Stromal cell of bone marrow (primary cell): Measurements from ENCODE around the gene TANC2.

Experiments used
- DNase-seq: peaks from one replicate; pipeline ENCODE4 v3.0.0-alpha.2; 2012; ENCODE audit warnings: low read depth

TANC2 gene

GRCh38 chr17:63001689-63002394 is 35.8 kb downstream of the TANC2 start:
- no peak for DNase-seq

DNA sequence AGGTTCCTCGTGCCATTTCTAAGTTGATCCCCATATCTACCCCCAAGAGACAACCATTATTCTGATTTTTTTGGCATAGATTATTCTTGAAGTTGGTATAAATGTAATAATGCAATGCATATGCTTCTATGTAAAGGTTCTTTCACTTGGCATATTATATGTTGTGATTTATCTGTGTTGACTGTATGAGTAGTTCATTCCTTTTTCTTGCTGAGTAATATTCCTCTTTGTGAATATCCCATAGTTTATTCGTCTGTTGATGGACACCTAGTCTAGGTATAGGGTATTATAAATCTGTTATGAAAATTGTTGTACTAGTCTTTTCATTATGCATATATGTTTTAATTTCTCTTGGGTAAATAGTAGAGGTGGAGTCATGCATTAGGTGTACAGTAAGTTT is 36.6 kb downstream of the TANC2 start:
- no peak for DNase-seq

- no peak for DNase-seq
Observed at GRCh38 chr17:63015824-63016223, 49.8 kb downstream of the TANC2 start.
